Type B pancreatic cell (in vitro differentiated cells): Measurements from ENCODE around the gene GLI1. TPM values are rescaled to one million over a fixed set of nuclear protein-coding genes. Genes with fewer than 3 reads are reported as not detected.

ENCODE experiments used
- DNase-seq: peaks from one replicate; pipeline ENCODE4 v3.0.0; 2021; ENCODE audit warnings: mixed read lengths; ENCODE audit not compliant: unreplicated experiment; ENCODE audit errors: extremely low spot score
- H3K27ac Mint-ChIP-seq: 2 replicates; pipeline ENCODE4 v1.8.0; 2021; ENCODE audit warnings: mild to moderate bottlenecking, mixed read lengths
- H3K27me3 Mint-ChIP-seq: 2 replicates; pipeline ENCODE4 v1.8.0; 2021; ENCODE audit warnings: mixed read lengths
- H3K36me3 Mint-ChIP-seq: 2 replicates; pipeline ENCODE4 v1.8.0; 2021; ENCODE audit warnings: mixed read lengths
- H3K4me1 Mint-ChIP-seq: one replicate; pipeline ENCODE4 v1.8.0; 2021; ENCODE audit warnings: mixed read lengths; ENCODE audit not compliant: unreplicated experiment
- H3K4me3 Mint-ChIP-seq: 2 replicates; pipeline ENCODE4 v1.8.0; 2021; ENCODE audit warnings: mild to moderate bottlenecking, mixed read lengths
- H3K9me3 Mint-ChIP-seq: 2 replicates; pipeline ENCODE4 v1.8.0; 2021; ENCODE audit warnings: mixed read lengths
- total RNA-seq: library from RNA; stranded (reverse); gene quantifications from 2 replicates; pipeline ENCODE4 v1.2.1, GENCODE V29; 2021; ENCODE audit warnings: low replicate concordance
- TF ChIP-seq, protein P1 (sequence below): fragments of 200-600 bp; sonication (generic); conservative IDR thresholded peaks from 2 replicates; pipeline ENCODE4 v1.5.0; 2021; ENCODE audit warnings: antibody characterized with exemption, mild to moderate bottlenecking

GLI1 gene
- total RNA-seq, 1 donor from 2014 or later, result 22.7 TPM

DNA sequence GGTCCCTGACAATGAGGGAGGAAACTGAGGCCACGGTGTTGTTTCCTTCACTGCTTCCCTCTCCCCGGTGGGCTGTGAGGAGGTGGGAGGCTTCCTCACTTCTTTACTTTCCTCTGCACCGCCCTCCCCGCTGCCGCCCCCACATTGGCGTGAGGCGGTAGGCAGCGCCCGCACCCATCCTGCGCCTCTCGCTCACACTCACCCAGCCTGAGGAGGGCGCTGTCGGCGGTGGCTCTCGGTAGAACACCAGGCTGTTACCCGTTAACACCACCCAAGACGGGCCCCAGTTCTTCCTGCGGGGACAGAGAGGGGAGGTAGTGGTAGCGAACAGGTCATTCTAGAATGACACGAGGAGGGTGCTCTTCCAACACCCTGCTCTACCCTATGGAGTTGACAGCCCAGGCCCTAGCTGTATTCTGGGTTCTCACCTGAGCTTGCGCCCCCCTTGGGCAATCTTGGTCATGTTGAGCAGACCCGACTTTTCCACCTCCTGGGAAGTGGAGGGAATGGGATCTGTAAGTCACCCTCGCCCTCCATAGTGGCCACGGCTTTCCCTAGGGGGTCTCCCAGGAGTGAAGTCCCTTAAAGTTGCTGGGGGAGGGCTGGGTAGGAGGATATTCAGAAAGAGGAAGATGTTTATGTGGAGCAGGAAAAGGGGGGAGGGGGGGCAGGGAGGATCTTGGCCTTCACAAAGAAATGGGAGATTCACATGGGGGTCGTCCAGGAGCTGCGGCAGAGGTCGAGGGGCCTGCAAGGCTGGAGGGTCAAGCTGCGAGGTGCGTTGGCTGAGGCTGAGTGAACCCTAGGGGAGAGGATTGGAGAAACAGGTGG lies 16.8 kb downstream of the GLI1 start:
- Mint-ChIP-seq H3K27ac (no peak overlapping the region), H3K4me1 (no peaks in the 10 kb centered on the region), H3K9me3 (no peaks in the 10 kb centered on the region), H3K27me3 (peaks cover 93% of the 10 kb centered on the region), H3K4me3 (peak overlapping the region; percentile 65), H3K36me3 (no peaks in the 10 kb centered on the region)
- TF ChIP-seq, protein P1, sequence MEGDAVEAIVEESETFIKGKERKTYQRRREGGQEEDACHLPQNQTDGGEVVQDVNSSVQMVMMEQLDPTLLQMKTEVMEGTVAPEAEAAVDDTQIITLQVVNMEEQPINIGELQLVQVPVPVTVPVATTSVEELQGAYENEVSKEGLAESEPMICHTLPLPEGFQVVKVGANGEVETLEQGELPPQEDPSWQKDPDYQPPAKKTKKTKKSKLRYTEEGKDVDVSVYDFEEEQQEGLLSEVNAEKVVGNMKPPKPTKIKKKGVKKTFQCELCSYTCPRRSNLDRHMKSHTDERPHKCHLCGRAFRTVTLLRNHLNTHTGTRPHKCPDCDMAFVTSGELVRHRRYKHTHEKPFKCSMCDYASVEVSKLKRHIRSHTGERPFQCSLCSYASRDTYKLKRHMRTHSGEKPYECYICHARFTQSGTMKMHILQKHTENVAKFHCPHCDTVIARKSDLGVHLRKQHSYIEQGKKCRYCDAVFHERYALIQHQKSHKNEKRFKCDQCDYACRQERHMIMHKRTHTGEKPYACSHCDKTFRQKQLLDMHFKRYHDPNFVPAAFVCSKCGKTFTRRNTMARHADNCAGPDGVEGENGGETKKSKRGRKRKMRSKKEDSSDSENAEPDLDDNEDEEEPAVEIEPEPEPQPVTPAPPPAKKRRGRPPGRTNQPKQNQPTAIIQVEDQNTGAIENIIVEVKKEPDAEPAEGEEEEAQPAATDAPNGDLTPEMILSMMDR, result peak; percentile 35
- DNase-seq, result no peak

DNA sequence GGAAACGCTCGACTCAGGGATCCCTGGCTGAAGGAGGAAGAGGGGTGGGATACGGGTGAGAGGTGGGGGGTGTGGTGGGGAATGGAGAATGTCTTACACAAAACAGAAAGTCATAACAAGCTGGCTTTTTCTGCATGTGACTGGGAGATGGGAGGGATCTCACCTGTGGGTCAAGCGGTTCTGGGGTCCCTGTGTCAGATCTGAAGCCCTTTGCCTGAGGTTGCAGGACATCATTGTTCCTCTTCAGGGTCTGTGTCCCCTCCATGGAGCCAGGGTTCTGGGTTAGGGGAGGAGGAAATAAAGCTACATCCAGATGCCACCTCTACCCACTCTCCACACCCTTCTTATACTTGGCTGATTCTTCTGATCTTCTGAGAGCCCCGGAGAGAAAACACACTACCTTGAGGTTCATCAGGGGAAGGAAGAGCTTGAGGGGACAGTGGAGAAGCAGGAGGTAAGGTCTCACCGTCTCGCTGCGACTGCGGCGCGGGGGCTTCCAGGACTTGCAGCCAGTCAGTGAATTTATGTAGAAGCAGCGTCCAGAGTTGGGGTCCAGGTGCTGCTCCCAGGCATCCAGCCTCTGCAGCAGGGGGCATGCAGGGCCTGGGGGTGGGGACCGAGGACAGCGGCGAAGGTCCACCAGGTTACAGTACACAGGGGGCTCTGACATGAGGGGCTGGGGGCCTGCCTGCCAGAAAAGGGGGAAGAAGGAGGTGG lies 17.6 kb downstream of the GLI1 start:
- Mint-ChIP-seq H3K9me3 (no peaks in the 10 kb centered on the region), H3K4me3 (peak overlapping the region; percentile 35), H3K27me3 (peaks cover 93% of the 10 kb centered on the region), H3K4me1 (peaks cover 4% of the 10 kb centered on the region), H3K36me3 (no peaks in the 10 kb centered on the region), H3K27ac (no peak overlapping the region)
- TF ChIP-seq, protein P1, result no peak
- no peak for DNase-seq

DNA sequence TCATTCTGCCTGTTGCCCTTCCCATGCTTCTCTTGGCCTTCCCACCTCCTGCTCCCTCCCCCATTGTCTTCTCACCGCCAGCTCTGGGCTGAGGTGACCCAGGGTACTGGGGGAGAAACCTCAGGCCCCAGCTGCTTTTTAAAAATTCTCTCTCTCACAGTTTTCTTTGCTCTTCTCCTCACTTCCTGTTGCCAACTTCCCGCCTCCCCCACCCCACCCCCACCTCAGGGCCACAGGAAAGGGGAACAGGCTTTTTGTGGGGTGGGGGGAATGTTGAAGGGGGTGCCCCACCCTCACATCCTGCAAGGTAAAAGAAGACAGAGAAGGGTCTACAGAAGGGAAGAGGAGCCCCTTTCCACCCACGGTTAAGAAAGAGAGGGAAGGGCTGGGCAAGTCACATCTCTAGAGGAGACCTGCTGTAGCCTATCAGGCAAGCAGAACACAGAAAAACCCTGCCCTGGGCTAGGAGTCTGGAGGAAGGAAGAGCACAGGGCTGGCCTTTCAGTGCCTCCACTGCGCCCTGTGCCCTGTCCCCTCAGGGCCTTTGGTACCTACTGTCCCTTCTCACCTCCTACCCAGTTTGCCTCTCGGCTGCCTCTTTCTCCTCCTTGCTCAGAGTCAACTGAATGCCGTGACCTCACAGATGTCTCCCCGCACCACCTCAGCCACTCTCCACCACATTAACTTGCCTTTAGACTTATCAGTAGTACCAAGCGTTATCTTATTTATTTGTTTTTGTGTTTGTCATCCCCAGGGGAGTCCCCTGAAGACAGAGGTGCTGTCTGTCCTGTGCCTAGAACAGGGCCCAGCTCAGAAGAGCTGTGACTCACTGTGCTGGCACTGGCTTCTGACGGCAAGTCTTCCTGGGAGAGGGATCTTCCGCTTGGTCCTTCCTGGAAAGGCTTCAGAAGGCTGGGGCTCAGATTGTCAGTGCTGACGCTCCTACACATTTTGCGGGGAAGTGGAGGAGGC lies 18.4 kb downstream of the GLI1 start:
- peaks cover 5% of the 10 kb centered on the region for H3K4me1 Mint-ChIP-seq
- no peak for DNase-seq
- H3K27me3 Mint-ChIP-seq, result peaks cover 86% of the 10 kb centered on the region
- no peak overlapping the region for H3K27ac Mint-ChIP-seq
- H3K4me3 Mint-ChIP-seq, result no peak overlapping the region
- TF ChIP-seq, protein P1, result no peak
- no peaks in the 10 kb centered on the region for H3K9me3 Mint-ChIP-seq
- H3K36me3 Mint-ChIP-seq, result no peaks in the 10 kb centered on the region

DNA sequence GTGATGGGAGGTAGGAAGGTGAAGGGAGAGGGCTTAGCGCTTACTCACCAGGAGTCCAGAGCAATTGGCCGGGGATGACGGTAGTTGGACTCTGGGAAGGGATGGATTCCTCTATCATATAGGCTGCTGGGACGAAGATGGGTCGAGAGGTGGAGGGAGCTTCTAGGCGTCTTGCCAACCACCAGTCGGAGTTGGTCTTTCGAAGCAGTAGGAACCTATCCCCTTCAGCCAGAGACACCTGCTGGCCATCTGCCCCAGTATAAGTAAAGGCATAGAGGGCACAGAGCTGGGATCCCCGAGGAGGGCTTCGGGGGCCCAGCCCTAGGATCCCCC lies 19.4 kb downstream of the GLI1 start:
- peaks cover 10% of the 10 kb centered on the region for H3K4me1 Mint-ChIP-seq
- no peak overlapping the region for H3K27ac Mint-ChIP-seq
- no peaks in the 10 kb centered on the region for H3K9me3 Mint-ChIP-seq
- no peaks in the 10 kb centered on the region for H3K36me3 Mint-ChIP-seq
- DNase-seq, result no peak
- TF ChIP-seq, protein P1, result no peak
- peaks cover 81% of the 10 kb centered on the region for H3K27me3 Mint-ChIP-seq
- H3K4me3 Mint-ChIP-seq, result no peak overlapping the region

DNA sequence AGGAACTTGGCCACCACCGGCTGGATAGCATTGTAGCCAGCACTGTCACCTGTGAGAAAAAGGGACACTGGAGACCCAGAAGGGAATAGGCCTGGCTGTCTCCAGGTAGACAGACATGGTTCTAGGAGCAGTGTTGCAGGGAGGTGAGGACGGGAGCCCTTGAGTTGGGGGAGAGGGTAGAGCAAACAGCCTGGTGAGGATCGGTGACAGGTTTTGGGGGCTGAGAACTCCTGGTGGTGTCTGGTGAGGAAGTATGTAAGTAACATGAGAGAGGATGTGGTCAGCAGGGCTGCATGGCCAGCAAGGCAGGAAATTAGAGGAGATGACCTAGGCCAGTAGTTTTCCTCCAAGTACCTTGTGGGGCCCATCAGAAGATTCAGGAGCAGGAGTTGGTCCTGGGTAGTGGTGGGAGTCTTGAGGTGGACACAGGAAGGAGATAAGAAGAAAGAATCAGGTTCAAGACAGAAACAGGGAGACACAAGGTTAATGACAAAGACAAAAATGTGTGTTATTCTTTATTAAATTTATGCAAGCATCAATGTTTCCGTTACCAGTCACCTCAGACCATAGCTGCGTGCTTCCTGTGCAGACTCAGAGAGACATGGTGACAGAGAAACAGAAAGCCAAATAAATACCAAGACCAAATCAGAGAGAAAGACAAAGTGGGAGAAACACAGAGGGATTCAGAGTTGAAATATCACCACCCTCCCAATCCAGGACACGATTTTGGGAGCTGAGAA lies 20.0 kb downstream of the GLI1 start, which contains the start of gene ARHGAP9:
ARHGAP9 (minus strand) TSS at position 491 of the 740 bp plus-strand sequence; CDS start at position 31, 460 bp downstream.
- no peak for DNase-seq
- H3K4me1 Mint-ChIP-seq, result peaks cover 10% of the 10 kb centered on the region
- H3K27me3 Mint-ChIP-seq, result peaks cover 76% of the 10 kb centered on the region
- no peaks in the 10 kb centered on the region for H3K9me3 Mint-ChIP-seq
- no peak within 1 kb of the TSS for H3K27ac Mint-ChIP-seq
- no peak within 1 kb of the TSS for H3K4me3 Mint-ChIP-seq
- H3K36me3 Mint-ChIP-seq, result no peaks in the 10 kb centered on the region
- TF ChIP-seq, protein P1, result no peak
